GM18951 (cell line): Measurements from ENCODE around the gene GSS.

Experiments
- POLR2A ChIP-seq: IDR thresholded peaks from 4 replicates; pipeline ENCODE4 v1.6.1; 2011; ENCODE audit warnings: mild to moderate bottlenecking; ENCODE audit not compliant: insufficient read length, insufficient read depth; ENCODE audit errors: extremely low read depth
- in situ Hi-C: fragments of 300-500 bp; cut with MboI; formaldehyde crosslinking; loops from one replicate; pipeline ENCODE4 v1.12.0; 2022; ENCODE audit warnings: low sequenced_read_pairs, mixed read lengths, inconsistent platforms; ENCODE audit not compliant: unreplicated experiment

GSS gene

GRCh38 chr20:34955231-34956040 is at the start of gene GSS, which contains the start of gene MYH7B:
Gene GSS (minus strand): TSS chr20:34955806. CDS start chr20:34951852, 3,954 bp downstream.
Gene MYH7B (plus strand): TSS chr20:34955868. CDS start chr20:34978006, 22,138 bp downstream.
- in situ Hi-C loops, result no loop called here
- peak; percentile 87 for TF ChIP-seq POLR2A

DNA sequence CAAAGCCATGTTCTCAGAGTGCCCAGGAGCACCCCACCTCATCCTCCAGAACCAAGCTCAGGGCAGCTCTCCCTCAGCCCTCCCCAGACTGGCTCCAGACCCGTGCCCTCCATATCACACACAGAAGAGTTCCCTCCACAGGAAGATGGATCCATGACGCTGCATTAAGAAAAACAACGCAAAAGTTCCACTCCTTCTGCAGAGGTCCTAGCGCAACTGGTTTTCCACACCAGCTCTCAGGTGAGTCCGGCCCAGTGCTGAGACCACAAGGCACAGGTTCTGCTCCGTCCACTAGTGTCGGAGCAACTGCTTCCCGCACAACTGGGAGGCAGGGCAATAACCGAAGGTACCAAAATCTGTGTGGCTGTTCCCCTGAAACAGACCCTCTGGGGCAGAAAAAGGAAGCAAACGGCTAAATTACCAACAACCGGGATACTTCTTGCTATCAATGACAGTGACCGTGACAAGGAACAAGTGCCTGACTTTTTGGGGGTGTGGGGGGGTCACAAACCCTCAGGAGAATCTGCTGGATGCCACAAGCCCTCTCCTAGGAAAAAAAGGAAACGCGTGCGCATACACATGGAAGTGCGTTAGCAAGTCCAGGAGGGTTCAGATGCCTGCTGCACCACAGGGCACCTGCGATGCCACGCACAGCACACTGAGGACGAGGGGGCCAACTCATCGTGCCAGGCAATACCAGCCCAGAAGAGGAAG is 49.3 kb upstream of the GSS start:
- in situ Hi-C loops, result no loop called here

GRCh38 chr20:35004051-35004725 is 48.6 kb upstream of the GSS start:
- in situ Hi-C loops, result no loop called here
- no peak for TF ChIP-seq POLR2A

More for the DNA sequence above, 49.3 kb upstream of the GSS start:
- no peak for TF ChIP-seq POLR2A

DNA sequence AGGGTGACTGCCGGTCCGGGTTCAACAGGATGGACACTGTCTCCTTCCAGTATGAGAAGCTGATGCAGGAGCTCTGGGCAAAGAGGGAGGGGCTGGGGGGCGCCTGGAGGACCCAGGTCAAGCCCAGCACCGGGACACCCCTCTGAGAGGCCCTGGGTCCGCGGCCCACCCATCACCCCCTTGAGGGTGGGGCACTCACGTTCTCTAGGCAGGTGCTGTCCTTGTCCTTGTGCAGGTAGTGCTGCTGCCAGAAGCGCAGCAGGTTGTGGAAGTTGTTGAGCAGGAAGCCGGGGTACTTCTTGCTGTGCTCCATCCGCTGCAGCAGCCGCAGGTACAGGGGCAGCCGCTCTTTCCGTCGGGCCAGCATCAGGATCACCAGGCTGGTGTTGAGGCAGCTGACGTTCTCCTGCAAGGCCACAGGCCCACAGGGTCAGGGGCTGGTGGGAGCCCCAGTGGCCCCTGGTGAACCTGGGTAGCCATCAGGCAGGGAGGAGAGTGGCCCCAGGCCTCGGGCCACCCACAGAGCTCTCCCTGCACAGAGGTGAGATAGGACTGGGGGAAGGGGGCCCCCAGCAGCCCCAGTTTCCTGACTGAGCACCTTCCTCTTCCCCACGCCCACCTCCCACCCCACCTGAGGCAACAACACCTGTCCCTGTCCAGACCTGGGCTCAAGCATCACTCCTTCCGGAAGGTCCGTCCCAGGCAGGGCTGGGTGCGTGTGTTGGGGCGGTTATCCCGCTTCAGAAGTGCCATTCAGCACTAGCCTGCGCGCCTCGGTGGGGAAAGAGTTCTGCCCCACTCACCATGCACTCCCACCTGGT is 47.8 kb upstream of the GSS start:
- in situ Hi-C loops, result no loop called here
- no peak for TF ChIP-seq POLR2A

DNA sequence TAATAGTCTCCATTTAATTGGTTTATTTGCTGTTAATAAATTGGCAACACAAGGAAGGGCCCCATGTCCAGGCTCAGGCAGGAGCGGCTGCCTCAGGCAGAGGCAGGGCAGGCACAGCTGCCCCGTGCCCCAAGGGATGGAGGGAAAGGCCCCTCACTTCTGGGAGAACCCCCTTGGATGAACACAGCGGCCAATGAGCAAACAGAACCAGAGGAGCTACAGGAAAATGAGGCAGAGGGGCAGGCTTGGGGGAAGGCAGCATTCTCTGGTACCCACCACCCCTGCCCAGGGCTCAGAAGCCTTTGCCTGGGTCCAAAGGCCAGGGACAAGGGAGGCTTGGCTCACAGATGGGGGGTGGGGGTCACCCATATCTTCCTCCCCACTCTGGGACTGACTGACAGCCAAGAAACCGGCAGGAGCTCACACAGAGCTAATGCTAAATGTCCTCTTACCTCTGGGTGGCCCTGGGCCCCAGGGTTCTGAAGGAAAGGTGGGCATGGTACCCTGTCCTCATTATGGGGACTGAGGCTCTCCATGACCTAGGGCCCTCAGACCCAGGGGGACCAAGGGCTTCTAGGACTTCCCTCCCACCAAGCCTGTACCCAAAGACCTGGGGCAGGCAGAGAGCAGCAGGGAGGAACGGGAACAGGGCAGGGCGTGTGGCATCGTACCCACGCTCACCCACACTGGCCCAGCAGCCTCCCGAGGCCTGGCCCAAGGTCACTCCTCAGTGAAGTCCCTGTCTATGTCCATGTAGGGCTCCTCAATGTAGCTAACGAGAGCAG is 47.0 kb upstream of the GSS start:
- no peak for TF ChIP-seq POLR2A
- in situ Hi-C loops, result no loop called here

GRCh38 chr20:35001596-35002362 is 46.2 kb upstream of the GSS start:
- in situ Hi-C loops, result no loop called here
- no peak for TF ChIP-seq POLR2A

- in situ Hi-C loops, result no loop called here
- TF ChIP-seq POLR2A, result no peak
Observed at GRCh38 chr20:35000922-35001595, 45.5 kb upstream of the GSS start.

DNA sequence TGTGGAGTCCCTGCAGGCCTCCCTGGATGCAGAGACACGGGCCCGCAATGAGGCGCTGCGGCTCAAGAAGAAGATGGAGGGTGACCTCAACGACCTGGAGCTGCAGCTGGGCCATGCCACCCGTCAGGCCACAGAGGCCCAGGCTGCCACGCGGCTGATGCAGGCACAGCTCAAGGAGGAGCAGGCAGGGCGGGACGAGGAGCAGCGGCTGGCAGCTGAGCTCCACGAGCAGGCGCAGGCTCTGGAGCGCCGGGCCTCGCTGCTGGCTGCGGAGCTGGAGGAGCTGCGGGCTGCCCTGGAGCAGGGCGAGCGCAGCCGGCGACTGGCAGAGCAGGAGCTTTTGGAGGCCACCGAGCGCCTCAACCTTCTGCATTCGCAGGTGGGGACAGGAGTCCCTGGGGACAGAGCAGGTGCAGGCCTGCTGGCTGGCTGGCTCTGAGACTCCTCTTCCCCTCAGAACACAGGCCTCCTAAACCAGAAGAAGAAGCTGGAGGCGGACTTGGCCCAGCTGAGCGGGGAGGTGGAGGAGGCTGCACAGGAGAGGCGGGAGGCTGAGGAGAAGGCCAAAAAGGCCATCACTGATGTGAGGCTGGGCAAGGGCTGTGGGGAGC is 44.8 kb upstream of the GSS start:
- no peak for TF ChIP-seq POLR2A
- in situ Hi-C loops, result no loop called here

GRCh38 chr20:34999782-35000181 is 44.2 kb upstream of the GSS start:
- TF ChIP-seq POLR2A, result no peak
- in situ Hi-C loops, result no loop called here

DNA sequence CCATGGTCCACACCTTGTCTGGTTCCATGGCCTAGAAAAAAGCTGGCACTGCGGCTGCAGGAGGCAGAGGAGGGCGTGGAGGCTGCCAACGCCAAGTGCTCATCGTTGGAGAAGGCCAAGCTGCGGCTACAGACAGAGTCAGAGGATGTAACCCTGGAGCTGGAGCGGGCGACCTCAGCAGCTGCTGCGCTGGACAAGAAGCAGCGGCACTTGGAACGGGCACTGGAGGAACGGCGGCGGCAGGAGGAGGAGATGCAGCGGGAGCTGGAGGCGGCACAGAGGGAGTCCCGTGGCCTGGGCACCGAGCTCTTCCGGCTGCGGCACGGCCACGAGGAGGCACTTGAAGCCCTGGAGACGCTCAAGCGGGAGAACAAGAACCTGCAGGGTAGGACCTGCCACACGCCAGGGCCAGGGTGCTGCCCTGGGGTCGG is 43.4 kb upstream of the GSS start:
- TF ChIP-seq POLR2A, result no peak
- in situ Hi-C loops, result no loop called here

- TF ChIP-seq POLR2A, result no peak
- in situ Hi-C loops, result no loop called here
Observed at GRCh38 chr20:34998331-34998950, 42.8 kb upstream of the GSS start.
